Measurements from ENCODE around the gene SUSD5. TPM values are rescaled to one million over a fixed set of nuclear protein-coding genes. Genes with fewer than 3 reads are reported as not detected.

SUSD5 gene
- total and polyA plus RNA-seq, 2 of the 13 experiments (the other 11 are each of a cell fraction or from before 2014, with no cell fraction given) = not detected

DNA sequence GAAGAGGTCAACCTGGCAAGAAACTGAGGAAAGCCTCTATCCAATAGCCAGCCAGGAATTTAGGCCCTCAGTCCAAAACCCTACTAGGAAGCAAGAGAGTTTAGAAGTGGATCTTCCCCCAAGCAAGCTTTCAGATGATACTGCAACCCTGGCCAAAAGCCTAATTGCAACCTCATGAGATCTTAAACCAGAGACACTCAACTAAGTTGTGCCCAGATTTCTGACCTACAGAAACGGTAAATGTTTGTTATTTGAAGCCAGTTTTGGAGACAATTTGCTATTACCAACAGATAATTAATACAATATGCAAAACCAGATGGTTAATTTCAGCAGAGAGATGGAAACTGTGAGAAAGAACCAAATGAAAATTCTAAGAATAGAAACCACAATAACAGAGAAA is 21.7 kb upstream of the SUSD5 start:
- 0% methylated on average over 1 of the region's 1 CpG for WGBS (ENCODE audit: low lambda C conversion rate)

More for the DNA sequence above, 21.7 kb upstream of the SUSD5 start:
- intact Hi-C loops (cut with micrococcal nuclease; ENCODE audit: unreplicated experiment) = no loop called here
- H2AFZ ChIP-seq (ENCODE audit: low read length) = no peak overlapping the region
- ChIA-PET POLR2A (no interaction called here), CTCF (ENCODE audit: low intra/inter-chr PET ratio, low total read pairs) (no interaction called here)
- H3K79me2 ChIP-seq (ENCODE audit: insufficient read depth, low read length) = no peaks in the 10 kb centered on the region
- no peak overlapping the region for H3K9ac ChIP-seq (ENCODE audit: insufficient read depth, low read depth, low read length)
- no peaks in the 10 kb centered on the region; a peak in 1 of 5 replicates for H3K27me3 ChIP-seq (ENCODE audit: control insufficient read depth in 1 of 2, insufficient read depth in 2 of 2, low read length in 2 of 2)
- TF ChIP-seq SMARCE1 (IDR thresholded peaks at IDR 0.05; ENCODE audit: borderline replicate concordance) (no peak), KLF12 (CRISPR knock-in tag; IDR thresholded peaks at IDR 0.05; ENCODE audit: borderline replicate concordance) (no peak), THAP11 (CRISPR knock-in tag; IDR thresholded peaks at IDR 0.05) (no peak), ZNF589 (CRISPR knock-in tag; conservative IDR thresholded peaks at IDR 0.05) (no peak), ZSCAN21 (CRISPR knock-in tag; IDR thresholded peaks at IDR 0.05; ENCODE audit: borderline replicate concordance) (no peak), RFX1 (IDR thresholded peaks at IDR 0.05) (no peak), TCF7L2 (IDR thresholded peaks at IDR 0.05; ENCODE audit: low read depth, low read length) (no peak), ZNF883 (CRISPR knock-in tag; IDR thresholded peaks at IDR 0.05; ENCODE audit: not compliant biosample characterization) (no peak)
- TF ChIP-seq, protein P1, sequence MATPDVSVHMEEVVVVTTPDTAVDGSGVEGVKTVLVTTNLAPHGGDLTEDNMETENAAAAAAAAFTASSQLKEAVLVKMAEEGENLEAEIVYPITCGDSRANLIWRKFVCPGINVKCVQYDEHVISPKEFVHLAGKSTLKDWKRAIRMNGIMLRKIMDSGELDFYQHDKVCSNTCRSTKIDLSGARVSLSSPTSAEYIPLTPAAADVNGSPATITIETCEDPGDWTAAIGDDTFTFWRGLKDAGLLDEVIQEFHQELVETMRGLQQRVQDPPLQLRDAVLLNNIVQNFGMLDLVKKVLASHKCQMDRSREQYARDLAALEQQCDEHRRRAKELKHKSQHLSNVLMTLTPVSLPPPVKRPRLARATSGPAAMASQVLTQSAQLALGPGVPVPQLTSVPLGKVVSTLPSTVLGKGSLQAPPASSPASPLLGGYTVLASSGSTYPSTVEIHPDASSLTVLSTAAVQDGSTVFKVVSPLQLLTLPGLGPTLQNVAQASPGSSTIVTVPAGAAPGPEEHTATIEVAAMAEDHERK (CRISPR knock-in tag; IDR thresholded peaks at IDR 0.05; ENCODE audit: low read depth) = no peak
- TF ChIP-seq, protein P2, sequence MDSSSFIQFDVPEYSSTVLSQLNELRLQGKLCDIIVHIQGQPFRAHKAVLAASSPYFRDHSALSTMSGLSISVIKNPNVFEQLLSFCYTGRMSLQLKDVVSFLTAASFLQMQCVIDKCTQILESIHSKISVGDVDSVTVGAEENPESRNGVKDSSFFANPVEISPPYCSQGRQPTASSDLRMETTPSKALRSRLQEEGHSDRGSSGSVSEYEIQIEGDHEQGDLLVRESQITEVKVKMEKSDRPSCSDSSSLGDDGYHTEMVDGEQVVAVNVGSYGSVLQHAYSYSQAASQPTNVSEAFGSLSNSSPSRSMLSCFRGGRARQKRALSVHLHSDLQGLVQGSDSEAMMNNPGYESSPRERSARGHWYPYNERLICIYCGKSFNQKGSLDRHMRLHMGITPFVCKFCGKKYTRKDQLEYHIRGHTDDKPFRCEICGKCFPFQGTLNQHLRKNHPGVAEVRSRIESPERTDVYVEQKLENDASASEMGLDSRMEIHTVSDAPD (CRISPR knock-in tag; IDR thresholded peaks at IDR 0.05) = no peak
- TF ChIP-seq, protein P3, sequence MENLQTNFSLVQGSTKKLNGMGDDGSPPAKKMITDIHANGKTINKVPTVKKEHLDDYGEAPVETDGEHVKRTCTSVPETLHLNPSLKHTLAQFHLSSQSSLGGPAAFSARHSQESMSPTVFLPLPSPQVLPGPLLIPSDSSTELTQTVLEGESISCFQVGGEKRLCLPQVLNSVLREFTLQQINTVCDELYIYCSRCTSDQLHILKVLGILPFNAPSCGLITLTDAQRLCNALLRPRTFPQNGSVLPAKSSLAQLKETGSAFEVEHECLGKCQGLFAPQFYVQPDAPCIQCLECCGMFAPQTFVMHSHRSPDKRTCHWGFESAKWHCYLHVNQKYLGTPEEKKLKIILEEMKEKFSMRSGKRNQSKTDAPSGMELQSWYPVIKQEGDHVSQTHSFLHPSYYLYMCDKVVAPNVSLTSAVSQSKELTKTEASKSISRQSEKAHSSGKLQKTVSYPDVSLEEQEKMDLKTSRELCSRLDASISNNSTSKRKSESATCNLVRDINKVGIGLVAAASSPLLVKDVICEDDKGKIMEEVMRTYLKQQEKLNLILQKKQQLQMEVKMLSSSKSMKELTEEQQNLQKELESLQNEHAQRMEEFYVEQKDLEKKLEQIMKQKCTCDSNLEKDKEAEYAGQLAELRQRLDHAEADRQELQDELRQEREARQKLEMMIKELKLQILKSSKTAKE (CRISPR knock-in tag; IDR thresholded peaks at IDR 0.05; ENCODE audit: borderline replicate concordance) = no peak
- H3K36me3 ChIP-seq (replicated peaks in 1 of 2; ENCODE audit: control insufficient read depth in 1 of 2, insufficient read depth in 2 of 2, low read length in 2 of 2) = no peaks in the 10 kb centered on the region
- no TSS peak for BruUV-seq (replicated peaks)
- H4K20me1 ChIP-seq (ENCODE audit: insufficient read depth, low read length) = no peaks in the 10 kb centered on the region
- H3K4me1 ChIP-seq (ENCODE audit: insufficient read depth, low read length) = no peaks in the 10 kb centered on the region
- FAIRE-seq = no peak
- no peaks in the 10 kb centered on the region for H3K9me3 ChIP-seq (ENCODE audit: low read length)
- no peak for ATAC-seq
- H3K4me2 ChIP-seq (ENCODE audit: low read depth, low read length) = no peak overlapping the region
- in situ Hi-C loops (cut with HindIII; ENCODE audit: extremely low pct_ligation_motif_present, low pct_unique_long_range_greater_than_20kb) = no loop called here
- no peak for DNase-seq (ENCODE audit: low spot score)
- H3K27ac ChIP-seq (ENCODE audit: extremely low read length, insufficient read depth, low read length) = no peak overlapping the region
- H3K4me3 ChIP-seq (replicated peaks in 1 of 3; ENCODE audit: insufficient read depth in 1 of 3, low read depth in 2 of 3, low read length in 3 of 3) = no peak overlapping the region
